HepG2 (cell line): Measurements from ENCODE around the gene NUDCD3.

Experiments used
- CERS6 ChIP-seq: sonication (generic); formaldehyde crosslinking; IDR thresholded peaks from 2 replicates; pipeline ENCODE4 v1.5.0; 2020; ENCODE audit warnings: missing genetic modification reagents
- CHD2 ChIP-seq: IDR thresholded peaks from 2 replicates; pipeline ENCODE4 v1.6.1; 2011; ENCODE audit warnings: low read depth, low read length, improper control_type of control experiment
- KDM5A ChIP-seq: fragments of 200-600 bp; sonication (generic); IDR thresholded peaks from 2 replicates; pipeline ENCODE4 v1.7.0; 2018; ENCODE audit warnings: antibody characterized with exemption, mild to moderate bottlenecking, low read length, borderline replicate concordance
- MAFF ChIP-seq: IDR thresholded peaks from 2 replicates; pipeline ENCODE4 v1.6.1; 2011; ENCODE audit warnings: low read depth, low read length, improper control_type of control experiment
- TAF1 ChIP-seq: sonication (generic); formaldehyde crosslinking; IDR thresholded peaks from 2 replicates; pipeline ENCODE4 v1.4.0; 2020; ENCODE audit warnings: missing genetic modification reagents
- TEAD2 ChIP-seq: sonication (generic); formaldehyde crosslinking; IDR thresholded peaks from 2 replicates; pipeline ENCODE4 v1.9.0; 2021; ENCODE audit warnings: missing genetic modification reagents
- TERF1 ChIP-seq: sonication (generic); formaldehyde crosslinking; IDR thresholded peaks from 2 replicates; pipeline ENCODE4 v1.8.0; 2022; ENCODE audit warnings: mild to moderate bottlenecking, missing genetic modification reagents, moderate library complexity
- ZNF292 ChIP-seq: sonication (generic); formaldehyde crosslinking; IDR thresholded peaks from 2 replicates; pipeline ENCODE4 v1.8.1; 2022; ENCODE audit warnings: mild to moderate bottlenecking, low read depth, missing genetic modification reagents, borderline replicate concordance
- ZNF350 ChIP-seq: sonication (generic); formaldehyde crosslinking; IDR thresholded peaks from 2 replicates; pipeline ENCODE4 v1.4.0; 2020; ENCODE audit warnings: mild to moderate bottlenecking, low read depth, missing genetic modification reagents, borderline replicate concordance
- ZNF597 ChIP-seq: sonication (generic); formaldehyde crosslinking; IDR thresholded peaks from 2 replicates; pipeline ENCODE4 v1.5.0; 2020; ENCODE audit warnings: missing genetic modification reagents
- TF ChIP-seq, protein P1 (sequence below), 2 experiments: sonication (generic) in 1 of 2; formaldehyde crosslinking in 1 of 2; IDR thresholded peaks; 2 replicates each; pipeline versions ENCODE4 v1.5.1 to v1.6.1; 2011 to 2020; ENCODE audit warnings: borderline replicate concordance in 1 of 2, low read depth in 1 of 2, low read length in 1 of 2, mild to moderate bottlenecking in 1 of 2, missing genetic modification reagents in 1 of 2, moderate library complexity in 1 of 2
- TF ChIP-seq, protein P2 (sequence below): sonication (generic); formaldehyde crosslinking; IDR thresholded peaks from 2 replicates; pipeline ENCODE4 v1.8.1; 2023; ENCODE audit warnings: mild to moderate bottlenecking, moderate library complexity, missing genetic modification reagents

DNA sequence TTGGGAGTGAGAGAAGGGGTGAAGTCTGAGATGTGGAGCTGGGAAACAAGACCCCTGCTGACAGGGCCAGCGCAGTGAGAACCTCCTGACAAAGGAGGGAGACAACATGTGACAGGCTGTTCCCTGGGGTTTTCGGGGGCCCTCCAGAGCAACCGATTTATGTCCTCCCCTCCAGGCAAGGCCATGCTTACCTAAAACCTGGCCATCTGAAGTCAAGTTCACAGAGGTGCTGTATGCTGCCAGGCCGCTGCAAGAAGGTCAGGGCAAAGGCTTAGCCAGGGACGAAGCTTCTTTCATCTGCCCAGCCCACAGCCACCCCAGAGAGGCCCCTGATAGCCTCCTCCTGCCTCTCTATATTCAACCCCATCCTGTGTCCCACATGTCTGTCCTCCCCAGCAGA, 30.1 kb upstream of the NUDCD3 start:
- TF ChIP-seq ZNF597 (CRISPR knock-in tag) (no peak), CHD2 (no peak), MAFF (no peak), KDM5A (no peak), TAF1 (CRISPR knock-in tag) (no peak), ZNF350 (CRISPR knock-in tag) (no peak), TERF1 (CRISPR knock-in tag) (no peak), TEAD2 (CRISPR knock-in tag) (no peak), ZNF292 (CRISPR knock-in tag) (no peak), CERS6 (CRISPR knock-in tag) (no peak)
- TF ChIP-seq, protein P1, sequence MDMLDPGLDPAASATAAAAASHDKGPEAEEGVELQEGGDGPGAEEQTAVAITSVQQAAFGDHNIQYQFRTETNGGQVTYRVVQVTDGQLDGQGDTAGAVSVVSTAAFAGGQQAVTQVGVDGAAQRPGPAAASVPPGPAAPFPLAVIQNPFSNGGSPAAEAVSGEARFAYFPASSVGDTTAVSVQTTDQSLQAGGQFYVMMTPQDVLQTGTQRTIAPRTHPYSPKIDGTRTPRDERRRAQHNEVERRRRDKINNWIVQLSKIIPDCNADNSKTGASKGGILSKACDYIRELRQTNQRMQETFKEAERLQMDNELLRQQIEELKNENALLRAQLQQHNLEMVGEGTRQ (IDR thresholded peaks at IDR 0.05; ENCODE audit: low read depth, low read length): no peak
- TF ChIP-seq, protein P1 (CRISPR knock-in tag; IDR thresholded peaks at IDR 0.05; ENCODE audit: borderline replicate concordance): no peak
- TF ChIP-seq, protein P2, sequence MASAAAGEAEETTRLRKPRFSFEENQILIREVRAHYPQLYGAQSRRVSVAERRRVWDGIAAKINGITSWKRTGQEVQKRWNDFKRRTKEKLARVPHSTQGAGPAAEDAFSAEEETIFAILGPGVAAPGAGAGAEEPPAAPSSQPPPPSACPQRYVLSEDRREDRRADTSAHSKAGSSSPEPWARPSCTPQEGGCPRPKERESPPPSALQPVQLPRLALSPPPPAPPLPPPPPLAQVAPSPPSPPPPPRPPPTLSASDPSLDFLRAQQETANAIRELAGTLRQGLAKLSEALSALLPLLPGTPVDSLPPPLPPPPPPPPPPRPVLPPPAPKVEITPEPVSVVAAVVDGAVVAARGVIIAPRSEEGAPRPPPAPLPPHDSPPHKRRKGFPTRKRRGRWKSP (CRISPR knock-in tag): no peak
